Loucy (cell line): Measurements from ENCODE around the gene PGC.

Experiments
- EZH2phosphoT487 ChIP-seq: fragments of 200-600 bp; IDR thresholded peaks from 2 replicates; pipeline ENCODE4 v1.6.1; 2018; ENCODE audit warnings: antibody characterized with exemption, mild to moderate bottlenecking, moderate library complexity, borderline replicate concordance
- TF ChIP-seq, protein P1 (sequence below): fragments of 200-600 bp; sonication (generic); conservative IDR thresholded peaks from 2 replicates; pipeline ENCODE4 v1.5.1; 2014; ENCODE audit warnings: mild to moderate bottlenecking, antibody characterized with exemption, low read length

- TF ChIP-seq, protein P1, sequence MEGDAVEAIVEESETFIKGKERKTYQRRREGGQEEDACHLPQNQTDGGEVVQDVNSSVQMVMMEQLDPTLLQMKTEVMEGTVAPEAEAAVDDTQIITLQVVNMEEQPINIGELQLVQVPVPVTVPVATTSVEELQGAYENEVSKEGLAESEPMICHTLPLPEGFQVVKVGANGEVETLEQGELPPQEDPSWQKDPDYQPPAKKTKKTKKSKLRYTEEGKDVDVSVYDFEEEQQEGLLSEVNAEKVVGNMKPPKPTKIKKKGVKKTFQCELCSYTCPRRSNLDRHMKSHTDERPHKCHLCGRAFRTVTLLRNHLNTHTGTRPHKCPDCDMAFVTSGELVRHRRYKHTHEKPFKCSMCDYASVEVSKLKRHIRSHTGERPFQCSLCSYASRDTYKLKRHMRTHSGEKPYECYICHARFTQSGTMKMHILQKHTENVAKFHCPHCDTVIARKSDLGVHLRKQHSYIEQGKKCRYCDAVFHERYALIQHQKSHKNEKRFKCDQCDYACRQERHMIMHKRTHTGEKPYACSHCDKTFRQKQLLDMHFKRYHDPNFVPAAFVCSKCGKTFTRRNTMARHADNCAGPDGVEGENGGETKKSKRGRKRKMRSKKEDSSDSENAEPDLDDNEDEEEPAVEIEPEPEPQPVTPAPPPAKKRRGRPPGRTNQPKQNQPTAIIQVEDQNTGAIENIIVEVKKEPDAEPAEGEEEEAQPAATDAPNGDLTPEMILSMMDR = no peak
- TF ChIP-seq EZH2phosphoT487 = no peak
Measured at GRCh38 chr6:41740366-41741162, 6.6 kb downstream of the PGC start.
